HEK293 (cell line): ENCODE results near the gene ARNT2.

Experiments
- CTCF ChIA-PET: fragments of 350-600 bp; formaldehyde crosslinking; extraction: SDS; loops from one replicate; lab custom pipeline; 2021; ENCODE audit warnings: antibody characterized with exemption; lab: Yijun Ruan, JAX
- POLR2A ChIA-PET: fragments of 300-600 bp; formaldehyde crosslinking; extraction: SDS; loops from one replicate; lab custom pipeline; 2020; ENCODE audit warnings: antibody characterized with exemption, inconsistent platforms; lab: Yijun Ruan, JAX
- H3K27ac ChIP-seq: fragments of 200-500 bp; sonication (Bioruptor generic); 2 replicates; pipeline ENCODE4 v1.5.1; 2014; ENCODE audit warnings: low read depth, low read length, control low read depth, inconsistent platforms; ENCODE audit errors: extremely low read depth
- H3K36me3 ChIP-seq, 2 experiments: fragments of 200-500 bp in 1 of 2; sonication (Bioruptor generic) in 1 of 2; 1 replicate in 1 of 2; 2 replicates in 1 of 2; pipeline ENCODE4 v1.5.1; 2014 to 2017; ENCODE audit warnings: inconsistent platforms in 2 of 2, low read length in 2 of 2; ENCODE audit not compliant: control insufficient read depth in 2 of 2, insufficient read depth in 1 of 2
- H3K4me1 ChIP-seq: fragments of 200-500 bp; sonication (Bioruptor generic); 2 replicates; pipeline ENCODE4 v1.5.1; 2014; ENCODE audit warnings: mild to moderate bottlenecking, low read length, inconsistent platforms; ENCODE audit not compliant: control insufficient read depth, insufficient read depth
- H3K4me3 ChIP-seq: 2 replicates; pipeline ENCODE4 v1.5.1; 2011; ENCODE audit warnings: low read depth, mild to moderate bottlenecking, control low read depth, low read length, moderate library complexity
- H3K9me3 ChIP-seq: fragments of 200-500 bp; sonication (Bioruptor generic); 2 replicates; pipeline ENCODE4 v1.5.1; 2014; ENCODE audit warnings: low read depth, low read length, inconsistent platforms; ENCODE audit not compliant: control insufficient read depth, insufficient read depth
- PRDM1 ChIP-seq: fragments of 450-650 bp; formaldehyde crosslinking; IDR thresholded peaks from 2 replicates; pipeline ENCODE4; 2016; ENCODE audit warnings: missing biosample characterization, missing genetic modification characterization
- PRDM10 ChIP-seq: fragments of 450-650 bp; formaldehyde crosslinking; IDR thresholded peaks from 2 replicates; pipeline ENCODE4 v1.5.1; 2016; ENCODE audit warnings: missing biosample characterization, missing genetic modification characterization
- RBAK ChIP-seq: fragments of 450-650 bp; formaldehyde crosslinking; IDR thresholded peaks from 2 replicates; pipeline ENCODE4 v1.5.1; 2016; ENCODE audit warnings: missing biosample characterization, missing genetic modification characterization
- ZBTB26 ChIP-seq: fragments of 450-650 bp; formaldehyde crosslinking; optimal IDR thresholded peaks from 2 replicates; pipeline ENCODE3; 2016; ENCODE audit warnings: missing biosample characterization, mild to moderate bottlenecking, missing genetic modification characterization
- ZBTB6 ChIP-seq: fragments of 450-650 bp; formaldehyde crosslinking; IDR thresholded peaks from 2 replicates; pipeline ENCODE4 v1.5.1; 2017; ENCODE audit warnings: missing biosample characterization, missing genetic modification characterization
- ZNF146 ChIP-seq: fragments of 450-650 bp; formaldehyde crosslinking; IDR thresholded peaks from 2 replicates; pipeline ENCODE4 v1.5.1; 2016; ENCODE audit warnings: missing biosample characterization, missing genetic modification characterization
- ZNF148 ChIP-seq: fragments of 450-650 bp; formaldehyde crosslinking; IDR thresholded peaks from 2 replicates; pipeline ENCODE4 v1.5.0; 2017; ENCODE audit warnings: missing biosample characterization, missing genetic modification characterization, borderline replicate concordance
- ZNF19 ChIP-seq: fragments of 450-650 bp; formaldehyde crosslinking; IDR thresholded peaks from 2 replicates; pipeline ENCODE4; 2016; ENCODE audit warnings: missing biosample characterization, missing genetic modification characterization, low read depth
- ZNF23 ChIP-seq: fragments of 450-650 bp; formaldehyde crosslinking; IDR thresholded peaks from 2 replicates; pipeline ENCODE4 v1.5.1; 2016; ENCODE audit warnings: missing biosample characterization, missing genetic modification characterization, borderline replicate concordance
- ZNF248 ChIP-seq: fragments of 450-650 bp; formaldehyde crosslinking; IDR thresholded peaks from 2 replicates; pipeline ENCODE4 v1.5.1; 2017; ENCODE audit warnings: missing biosample characterization, missing genetic modification characterization
- ZNF280C ChIP-seq: fragments of 450-650 bp; formaldehyde crosslinking; IDR thresholded peaks from 2 replicates; pipeline ENCODE4 v1.5.1; 2016; ENCODE audit warnings: missing biosample characterization, missing genetic modification characterization
- ZNF324 ChIP-seq: fragments of 450-650 bp; formaldehyde crosslinking; IDR thresholded peaks from 2 replicates; pipeline ENCODE4 v1.5.1; 2016; ENCODE audit warnings: missing biosample characterization, missing genetic modification characterization
- ZNF394 ChIP-seq: fragments of 450-650 bp; formaldehyde crosslinking; IDR thresholded peaks from 2 replicates; pipeline ENCODE4 v1.5.1; 2016; ENCODE audit warnings: missing biosample characterization, missing genetic modification characterization, mild to moderate bottlenecking, moderate library complexity, borderline replicate concordance
- ZNF426 ChIP-seq: fragments of 450-650 bp; formaldehyde crosslinking; IDR thresholded peaks from 2 replicates; pipeline ENCODE4 v1.5.1; 2017; ENCODE audit warnings: missing biosample characterization, missing genetic modification characterization, mild to moderate bottlenecking, inconsistent platforms, moderate library complexity
- ZNF433 ChIP-seq: fragments of 450-650 bp; formaldehyde crosslinking; IDR thresholded peaks from 2 replicates; pipeline ENCODE4 v1.5.1; 2016; ENCODE audit warnings: missing biosample characterization, missing genetic modification characterization, low read depth
- ZNF501 ChIP-seq: fragments of 450-650 bp; formaldehyde crosslinking; IDR thresholded peaks from 2 replicates; pipeline ENCODE4 v1.5.1; 2016; ENCODE audit warnings: missing biosample characterization, missing genetic modification characterization
- ZNF585B ChIP-seq: fragments of 450-650 bp; formaldehyde crosslinking; IDR thresholded peaks from 2 replicates; pipeline ENCODE4 v1.5.1; 2016; ENCODE audit warnings: missing biosample characterization, missing genetic modification characterization

The ARNT2 gene

GRCh38 chr15:80480909-80481308 is 76.7 kb downstream of the ARNT2 start (continued):
- TF ChIP-seq ZNF148 (tag by site-specific recombination) (no peak), ZBTB6 (tag by site-specific recombination) (no peak), ZNF248 (tag by site-specific recombination) (no peak)

- H3K9me3 ChIP-seq = no peaks in the 10 kb centered on the region
- ChIA-PET CTCF (interaction anchor here (0.5 to 1.7 kb wide), 5 partner anchors 9 to 297 kb away, joined by 3 to 7 read pairs (median 3); partner anchors contain the start of gene CEMIP), POLR2A (no interaction called here)
- TF ChIP-seq ZNF433 (tag by site-specific recombination) (no peak), ZNF280C (tag by site-specific recombination) (no peak), ZNF23 (tag by site-specific recombination) (no peak), ZNF324 (tag by site-specific recombination) (no peak), PRDM1 (no peak), ZNF426 (no peak), ZNF585B (tag by site-specific recombination) (no peak)
- no peak overlapping the region for H3K27ac ChIP-seq
- H3K4me3 ChIP-seq = no peak overlapping the region
- H3K36me3 ChIP-seq = no peaks in the 10 kb centered on the region
- H3K4me1 ChIP-seq = peaks cover 8% of the 10 kb centered on the region
These were observed 78.5 kb downstream of the ARNT2 start for GRCh38 chr15:80482696-80483095.

- CTCF ChIA-PET = no interaction called here
- no peaks in the 10 kb centered on the region for H3K36me3 ChIP-seq
- TF ChIP-seq ZNF501 = no peak
- no peak for TF ChIP-seq ZNF146
- TF ChIP-seq ZNF19 (tag by site-specific recombination) = no peak
- TF ChIP-seq RBAK (tag by site-specific recombination) = no peak
- no peak for TF ChIP-seq ZNF426
- TF ChIP-seq PRDM10 (tag by site-specific recombination) = no peak
- TF ChIP-seq ZBTB26 (tag by site-specific recombination) = no peak
- TF ChIP-seq ZNF394 (tag by site-specific recombination) = no peak
- TF ChIP-seq ZBTB6 (tag by site-specific recombination) = no peak
- TF ChIP-seq, all 188 proteins: peak for 0
- POLR2A ChIA-PET = no interaction called here
- peaks cover 8% of the 10 kb centered on the region for H3K4me1 ChIP-seq
- H3K27ac ChIP-seq = no peak overlapping the region
- no peaks in the 10 kb centered on the region for H3K9me3 ChIP-seq
- no peak overlapping the region for H3K4me3 ChIP-seq
These were observed 79.6 kb downstream of the ARNT2 start for GRCh38 chr15:80483725-80484161.
